ENCODE results near the gene DALRD3.

Gene DALRD3

GRCh38 chr3:49032646-49033304 lies 14.4 kb upstream of the DALRD3 start:
- Histone ChIP-seq H3K4me1 (ENCODE audit: control insufficient read depth, insufficient read depth, low read length) (no peaks in the 10 kb centered on the region), H3K9me3 (ENCODE audit: control insufficient read depth, insufficient read depth, low read depth, low read length) (no peaks in the 10 kb centered on the region), H3K4me3 (ENCODE audit: low read depth, low read length) (no peak overlapping the region), H3K36me3 (ENCODE audit: control insufficient read depth in 2 of 2, insufficient read depth in 1 of 2, low read length in 2 of 2) (peaks cover 10 to 82% of the 10 kb centered on the region in 2 experiments; a peak in 2 of 3 replicates), H3K27ac (ENCODE audit: extremely low read depth, low read depth, low read length) (no peak overlapping the region)
- TF ChIP-seq ZNF792 (tag by site-specific recombination; IDR thresholded peaks at IDR 0.05) (no peak), ZNF366 (tag by site-specific recombination; conservative IDR thresholded peaks at IDR 0.05) (no peak), MYNN (tag by site-specific recombination; IDR thresholded peaks at IDR 0.05; ENCODE audit: borderline replicate concordance) (no peak), REST (tag by site-specific recombination; IDR thresholded peaks at IDR 0.05) (no peak), ZNF140 (tag by site-specific recombination; IDR thresholded peaks at IDR 0.05) (no peak), MZF1 (tag by site-specific recombination; IDR thresholded peaks at IDR 0.05; ENCODE audit: borderline replicate concordance) (no peak), ZNF654 (tag by site-specific recombination; IDR thresholded peaks at IDR 0.05; ENCODE audit: low read depth) (no peak), ZNF280D (tag by site-specific recombination; IDR thresholded peaks at IDR 0.05) (no peak), ZNF701 (tag by site-specific recombination; IDR thresholded peaks at IDR 0.05) (no peak), PRDM2 (tag by site-specific recombination; IDR thresholded peaks at IDR 0.05; ENCODE audit: borderline replicate concordance) (no peak), ZNF473 (tag by site-specific recombination; IDR thresholded peaks at IDR 0.05) (no peak), ZNF157 (tag by site-specific recombination; IDR thresholded peaks at IDR 0.05) (no peak)
- TF ChIP-seq, protein P1, sequence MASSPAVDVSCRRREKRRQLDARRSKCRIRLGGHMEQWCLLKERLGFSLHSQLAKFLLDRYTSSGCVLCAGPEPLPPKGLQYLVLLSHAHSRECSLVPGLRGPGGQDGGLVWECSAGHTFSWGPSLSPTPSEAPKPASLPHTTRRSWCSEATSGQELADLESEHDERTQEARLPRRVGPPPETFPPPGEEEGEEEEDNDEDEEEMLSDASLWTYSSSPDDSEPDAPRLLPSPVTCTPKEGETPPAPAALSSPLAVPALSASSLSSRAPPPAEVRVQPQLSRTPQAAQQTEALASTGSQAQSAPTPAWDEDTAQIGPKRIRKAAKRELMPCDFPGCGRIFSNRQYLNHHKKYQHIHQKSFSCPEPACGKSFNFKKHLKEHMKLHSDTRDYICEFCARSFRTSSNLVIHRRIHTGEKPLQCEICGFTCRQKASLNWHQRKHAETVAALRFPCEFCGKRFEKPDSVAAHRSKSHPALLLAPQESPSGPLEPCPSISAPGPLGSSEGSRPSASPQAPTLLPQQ (tag by site-specific recombination; IDR thresholded peaks at IDR 0.05): no peak
- TF ChIP-seq, protein P2, sequence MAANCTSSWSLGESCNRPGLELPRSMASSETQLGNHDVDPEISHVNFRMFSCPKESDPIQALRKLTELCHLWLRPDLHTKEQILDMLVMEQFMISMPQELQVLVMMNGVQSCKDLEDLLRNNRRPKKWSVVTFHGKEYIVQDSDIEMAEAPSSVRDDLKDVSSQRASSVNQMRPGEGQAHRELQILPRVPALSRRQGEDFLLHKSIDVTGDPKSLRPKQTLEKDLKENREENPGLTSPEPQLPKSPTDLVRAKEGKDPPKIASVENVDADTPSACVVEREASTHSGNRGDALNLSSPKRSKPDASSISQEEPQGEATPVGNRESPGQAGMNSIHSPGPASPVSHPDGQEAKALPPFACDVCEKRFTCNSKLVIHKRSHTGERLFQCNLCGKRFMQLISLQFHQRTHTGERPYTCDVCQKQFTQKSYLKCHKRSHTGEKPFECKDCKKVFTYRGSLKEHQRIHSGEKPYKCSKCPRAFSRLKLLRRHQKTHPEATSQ (tag by site-specific recombination; IDR thresholded peaks at IDR 0.05): no peak
- ChIA-PET CTCF (no interaction called here), POLR2A (no interaction called here)

Measured in HEK293 (cell line).